A549 (cell line): ENCODE data around the gene TPBGL.

ENCODE experiments used
- CTCF ChIP-seq: fragments of >200 bp; sonication (Bioruptor Twin); formaldehyde crosslinking; IDR thresholded peaks from 3 replicates; pipeline ENCODE4 v1.5.1; 2016
- POLR2A ChIP-seq: IDR thresholded peaks from 2 replicates; pipeline ENCODE4 v1.6.1; 2012; ENCODE audit warnings: mild to moderate bottlenecking, low read length
- REST ChIP-seq: fragments of 200-600 bp; sonication (generic); IDR thresholded peaks from 2 replicates; pipeline ENCODE4 v1.6.1; 2016; ENCODE audit warnings: antibody characterized with exemption, mild to moderate bottlenecking, moderate library complexity

DNA sequence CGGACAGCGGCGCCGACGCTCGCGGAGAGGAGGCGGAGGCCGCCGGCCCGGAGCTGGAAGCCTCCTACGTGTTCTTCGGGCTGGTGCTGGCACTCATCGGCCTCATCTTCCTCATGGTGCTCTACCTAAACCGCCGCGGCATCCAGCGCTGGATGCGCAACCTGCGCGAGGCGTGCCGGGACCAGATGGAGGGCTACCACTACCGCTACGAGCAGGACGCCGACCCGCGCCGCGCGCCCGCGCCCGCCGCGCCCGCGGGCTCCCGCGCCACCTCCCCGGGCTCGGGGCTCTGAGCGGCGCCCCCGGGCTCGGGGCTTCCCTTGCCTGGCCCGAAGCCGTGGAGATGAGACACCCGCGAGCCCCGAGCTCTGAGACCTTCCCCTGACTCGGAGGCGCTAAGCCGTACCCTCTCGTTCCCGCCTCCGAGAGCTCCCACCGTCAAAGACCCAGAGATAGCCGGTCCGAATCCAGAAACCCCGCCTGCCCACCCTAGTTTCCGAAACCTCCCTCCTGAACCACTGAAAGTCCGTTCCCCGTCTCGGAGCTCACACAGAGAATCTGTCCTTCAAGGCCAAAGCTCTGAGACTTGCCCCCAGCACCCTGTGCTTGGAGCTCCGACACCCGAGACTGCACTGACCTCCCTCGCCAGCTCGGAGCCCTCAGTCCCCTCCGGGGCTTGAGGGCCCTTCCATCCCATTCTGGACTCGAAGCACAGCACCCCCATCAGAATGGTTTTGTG lies 1.5 kb downstream of the TPBGL start:
- TF ChIP-seq POLR2A (no peak), CTCF (peak; percentile 5; the same call in 1 of the 3 replicates), REST (no peak)
